NB4 (cell line): ENCODE measurements around the gene TCHH.

Experiments used
- DNase-seq: peaks from one replicate; pipeline ENCODE4 v3.0.0; 2010; ENCODE audit warnings: low read depth
- H3K4me3 ChIP-seq: one replicate; pipeline ENCODE4 v1.5.1; 2011; ENCODE audit warnings: mild to moderate bottlenecking, low read depth, low read length, moderate library complexity
- CTCF ChIP-seq: IDR thresholded peaks from one replicate; pipeline ENCODE4 v1.5.1; 2012; ENCODE audit warnings: low read depth, low read length
- MAX ChIP-seq: IDR thresholded peaks from 2 replicates; pipeline ENCODE4 v1.6.1; 2011; ENCODE audit warnings: low read depth, low read length
- MYC ChIP-seq: IDR thresholded peaks from 2 replicates; pipeline ENCODE4 v1.6.1; 2011; ENCODE audit warnings: low read depth, low read length
- POLR2A ChIP-seq: IDR thresholded peaks from 2 replicates; pipeline ENCODE4 v1.6.1; 2011; ENCODE audit warnings: mild to moderate bottlenecking; ENCODE audit not compliant: insufficient read length; ENCODE audit errors: extremely low read depth

TCHH gene

DNA sequence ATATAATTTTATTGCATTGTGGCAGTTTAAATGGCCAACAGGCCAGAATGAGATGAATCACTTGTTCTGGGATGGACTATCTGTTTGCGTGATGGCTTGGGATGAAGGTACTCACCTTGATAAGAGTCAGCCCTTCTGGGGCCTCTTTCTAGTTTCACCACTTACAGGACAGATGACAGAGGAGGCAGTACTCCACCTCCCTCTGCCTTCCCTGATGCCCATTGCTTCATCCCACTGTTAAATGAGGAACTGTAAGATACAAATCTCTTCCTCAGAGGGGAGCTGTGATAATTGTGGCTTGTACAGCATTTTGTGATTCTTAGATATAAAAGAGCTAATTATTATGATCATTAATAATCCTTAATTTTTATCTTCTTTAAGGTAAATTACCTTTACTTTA lies 3.7 kb upstream of the TCHH start:
- TF ChIP-seq CTCF (no peak), MYC (no peak), MAX (no peak), POLR2A (no peak)
- DNase-seq = peak; percentile 7
- H3K4me3 ChIP-seq = no peak overlapping the region

DNA sequence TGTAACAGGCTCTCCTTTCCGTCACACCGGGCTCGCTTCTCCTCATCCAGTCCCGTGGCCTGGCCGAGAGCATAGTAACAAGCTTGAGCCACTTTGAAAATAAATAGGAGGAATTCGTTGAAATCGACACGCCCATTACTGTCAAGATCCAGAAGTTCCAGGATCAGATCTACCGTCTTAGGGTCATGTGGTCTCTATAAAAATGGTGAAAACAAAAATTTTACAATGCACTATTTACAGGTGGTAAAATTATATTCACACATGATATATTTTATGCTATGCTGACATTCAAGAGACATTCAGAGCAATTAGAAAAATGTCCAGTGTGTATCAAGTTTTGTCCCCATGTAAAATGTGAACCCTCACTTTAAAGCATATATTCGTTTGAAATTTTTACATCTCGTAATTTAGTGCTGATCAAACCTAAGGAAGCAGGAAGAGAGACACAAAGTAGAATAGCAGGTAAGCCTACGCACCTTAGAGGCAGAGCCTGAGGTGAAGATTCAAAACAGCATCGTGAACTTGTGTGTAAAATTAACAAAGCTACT lies 2.3 kb downstream of the TCHH start:
- TF ChIP-seq MAX (no peak), POLR2A (no peak), CTCF (no peak), MYC (no peak)
- H3K4me3 ChIP-seq = no peak overlapping the region
- DNase-seq = no peak

DNA sequence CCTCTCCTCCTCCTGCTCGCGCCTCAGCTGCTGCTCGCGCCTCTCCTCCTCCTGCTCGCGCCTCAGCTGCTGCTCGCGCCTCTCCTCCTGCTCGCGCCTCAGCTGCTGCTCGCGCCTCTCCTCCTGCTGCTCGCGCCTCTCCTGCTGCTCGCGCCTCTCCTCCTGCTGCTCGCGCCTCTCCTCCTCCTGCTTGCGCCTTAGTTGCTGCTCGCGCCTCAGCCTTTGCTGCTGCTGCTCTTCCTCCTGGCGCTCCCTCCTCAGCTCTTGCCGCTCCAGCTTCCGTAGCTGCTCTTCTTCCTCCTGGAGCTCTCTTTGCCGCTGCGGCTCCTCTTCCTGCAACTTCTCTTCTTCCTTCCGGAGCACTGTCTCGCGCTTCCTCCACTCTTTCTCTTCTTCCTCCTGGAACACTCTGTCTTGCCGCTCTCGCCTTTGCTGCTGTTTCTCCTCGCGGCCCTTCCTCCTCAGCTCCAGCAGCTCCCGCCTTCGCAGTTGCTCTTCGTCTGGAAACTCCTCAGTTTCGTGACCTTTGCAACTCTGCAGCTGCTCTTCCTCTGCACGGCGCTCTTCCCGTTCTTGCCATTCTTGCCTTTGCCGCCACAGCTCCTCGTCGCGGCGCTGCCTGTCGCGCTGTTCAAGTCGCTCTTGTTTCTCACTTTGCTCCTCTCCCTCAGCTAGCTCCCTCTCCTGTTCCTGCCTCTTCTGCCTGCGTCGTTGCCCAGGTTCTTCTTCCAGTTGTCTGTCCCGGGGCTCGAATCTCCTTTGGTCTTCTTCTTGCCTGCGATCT lies 3.0 kb downstream of the TCHH start:
- H3K4me3 ChIP-seq = no peak overlapping the region
- TF ChIP-seq CTCF (no peak), MYC (no peak), POLR2A (no peak), MAX (no peak)
- no peak for DNase-seq

- H3K4me3 ChIP-seq = peak overlapping the region; percentile 60
- TF ChIP-seq MYC (no peak), CTCF (no peak), MAX (no peak)
- DNase-seq = no peak
These were observed 3.7 kb downstream of the TCHH start for GRCh38 chr1:152111515-152111968.

DNA sequence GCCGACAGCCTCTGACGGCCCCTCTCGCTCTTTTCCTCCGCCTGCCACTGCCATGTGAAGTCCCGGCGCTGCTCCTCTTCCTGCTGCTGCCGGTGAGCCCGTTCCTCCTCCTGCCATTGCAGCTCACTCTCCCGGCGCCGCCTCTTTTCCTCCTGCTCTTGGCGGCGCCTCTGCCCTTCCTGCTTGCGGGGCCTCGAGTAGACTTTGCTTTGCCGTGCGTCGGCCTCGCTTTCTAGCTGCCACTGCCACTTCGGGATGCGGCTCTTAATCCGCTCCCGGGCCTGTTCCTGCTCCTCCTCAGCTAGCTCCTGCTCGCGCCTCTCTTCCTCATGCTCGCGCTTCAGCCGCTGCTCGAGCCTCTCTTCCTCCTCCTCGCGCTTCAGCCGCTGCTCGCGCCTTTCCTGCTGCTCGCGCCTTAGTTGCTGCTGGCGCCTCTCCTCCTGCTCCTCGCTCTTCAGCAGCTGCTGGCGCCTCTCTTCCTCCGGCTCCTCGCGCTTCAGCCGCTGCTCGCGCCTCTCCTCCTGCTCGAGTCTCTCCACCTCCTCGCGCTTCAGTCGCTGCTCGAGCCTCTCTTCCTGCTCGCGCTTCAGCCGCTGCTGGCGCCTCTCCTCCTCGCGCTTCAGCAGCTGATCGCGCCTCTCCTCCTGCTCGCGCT lies 4.3 kb downstream of the TCHH start:
- TF ChIP-seq MYC (no peak), CTCF (no peak)
- peak; percentile 83 for DNase-seq
- peak overlapping the region; percentile 60 for H3K4me3 ChIP-seq
